SIG-M5 (cell line): ENCODE results near the gene FASN.

Experiments
- DNase-seq: peaks from one replicate; lab custom pipeline; 2025; lab: John Stamatoyannopoulos, UW

The FASN gene

GRCh38 chr17:82088838-82089722 lies 9.0 kb downstream of the FASN start:
- DNase-seq, result no peak

- DNase-seq, result no peak
Observed at GRCh38 chr17:82087961-82088837, 9.8 kb downstream of the FASN start.

GRCh38 chr17:82086941-82087906 lies 10.8 kb downstream of the FASN start:
- DNase-seq, result no peak

DNA sequence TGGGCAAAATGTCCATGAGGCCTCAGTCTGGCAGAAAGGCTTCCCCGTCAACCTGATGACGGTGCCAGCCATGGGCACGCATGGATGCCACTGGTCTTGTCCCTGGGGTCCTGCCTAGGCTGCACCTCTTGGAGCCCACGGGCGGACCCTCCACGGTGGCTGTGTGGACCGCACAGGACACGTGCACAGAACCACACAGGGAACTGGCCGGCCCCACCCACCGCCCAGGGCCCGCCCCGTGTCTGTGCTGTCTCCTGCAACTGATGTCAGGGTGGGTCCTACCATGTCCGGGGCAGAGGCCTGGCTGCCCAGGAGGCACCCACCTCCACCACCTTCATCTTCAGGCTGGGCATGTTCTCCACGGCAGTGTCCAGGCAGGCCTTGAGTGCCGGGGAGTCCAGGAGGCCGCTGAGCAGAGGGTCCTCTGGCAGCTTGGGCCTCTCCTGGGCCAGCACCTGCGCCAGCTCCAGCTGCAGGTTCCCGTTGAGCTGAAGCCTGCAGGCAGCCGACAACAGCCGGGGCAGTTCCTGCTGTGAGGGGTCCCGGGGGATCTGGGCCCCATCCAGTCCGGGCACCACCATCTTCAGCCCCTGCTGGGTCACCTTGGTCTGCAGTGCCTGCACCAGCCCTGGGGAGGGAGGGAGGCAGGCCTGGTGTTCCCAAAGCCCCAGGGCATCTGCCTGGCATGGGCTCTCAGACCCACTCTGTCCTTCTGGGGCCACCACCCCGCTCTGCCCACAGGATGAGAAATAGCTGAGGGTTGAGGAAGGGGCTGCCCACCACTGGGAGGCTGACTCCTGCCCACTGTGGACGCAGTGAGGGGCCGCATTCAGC lies 11.9 kb downstream of the FASN start:
- no peak for DNase-seq

DNA sequence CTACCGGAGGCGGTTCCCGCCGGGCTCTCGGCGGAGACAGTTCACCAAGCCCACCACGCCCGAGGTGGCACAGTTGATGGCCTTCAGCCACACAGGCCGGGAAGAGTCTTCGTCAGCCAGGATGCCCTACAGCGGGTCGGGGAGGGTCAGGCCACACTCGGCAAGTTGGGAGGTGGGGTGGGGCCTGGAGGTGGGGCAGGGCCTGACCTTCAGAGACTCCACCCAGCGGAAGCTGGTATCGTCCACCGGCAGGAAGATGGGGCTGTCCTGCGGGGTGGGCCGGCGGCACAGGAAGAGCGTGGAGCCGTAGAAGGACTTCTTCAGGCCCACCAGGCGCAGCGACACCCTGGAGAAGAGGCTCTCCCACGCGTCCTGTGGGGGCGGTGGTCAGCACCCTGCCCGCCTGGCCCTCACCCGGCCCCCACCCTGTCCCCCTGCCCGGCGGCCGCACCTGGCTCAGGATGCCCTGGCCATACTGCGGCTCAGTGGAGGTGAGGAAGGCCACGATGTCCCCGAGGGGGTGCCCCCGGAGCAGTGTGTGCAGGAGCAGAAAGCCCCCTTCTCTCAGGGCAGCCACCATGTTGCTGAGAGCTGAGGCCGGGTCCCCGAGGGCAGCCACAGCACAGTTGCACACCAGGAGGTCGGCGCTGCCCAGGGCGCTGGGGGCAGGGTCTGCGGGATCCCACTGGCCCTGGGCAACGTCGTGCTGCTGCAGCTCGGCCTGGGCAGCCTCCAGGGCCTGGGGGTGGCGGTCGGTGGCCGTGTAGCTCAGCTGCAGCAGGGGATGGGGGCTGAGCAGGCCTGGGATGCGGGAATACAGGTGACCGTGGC lies 12.8 kb downstream of the FASN start:
- no peak for DNase-seq

DNA sequence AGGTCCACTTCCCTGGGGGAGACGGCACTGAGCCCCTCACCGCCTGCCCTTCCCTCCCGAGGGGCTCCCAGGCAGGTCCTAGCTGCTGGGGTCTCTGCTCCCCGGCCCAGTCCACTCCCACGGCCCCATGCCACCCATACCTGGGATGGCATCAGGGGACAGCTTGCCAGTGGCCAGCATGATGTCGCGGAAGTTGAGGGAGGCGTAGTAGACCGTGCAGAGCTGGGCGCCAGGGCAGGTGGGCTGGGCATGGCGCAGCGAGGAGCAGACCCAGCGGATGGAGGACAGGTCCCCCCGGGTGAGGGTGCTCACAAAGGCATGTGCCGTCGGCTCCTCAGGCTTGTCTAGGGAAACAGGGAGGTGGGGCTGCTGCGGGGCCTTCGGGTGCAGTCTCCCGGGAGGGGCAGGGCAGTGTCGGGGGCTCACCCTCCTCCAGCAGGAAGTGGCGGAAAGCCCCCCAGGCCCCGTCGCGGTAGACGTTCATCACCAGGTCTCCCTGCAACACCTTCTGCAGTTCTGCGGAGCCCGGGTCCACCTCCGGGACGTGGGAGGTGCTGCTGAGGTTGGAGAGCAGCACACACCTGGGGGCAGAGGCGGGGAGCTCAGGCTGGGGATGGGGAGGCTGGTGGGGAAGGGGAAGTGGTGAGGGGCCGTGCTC lies 13.5 kb downstream of the FASN start:
- DNase-seq, result no peak

DNA sequence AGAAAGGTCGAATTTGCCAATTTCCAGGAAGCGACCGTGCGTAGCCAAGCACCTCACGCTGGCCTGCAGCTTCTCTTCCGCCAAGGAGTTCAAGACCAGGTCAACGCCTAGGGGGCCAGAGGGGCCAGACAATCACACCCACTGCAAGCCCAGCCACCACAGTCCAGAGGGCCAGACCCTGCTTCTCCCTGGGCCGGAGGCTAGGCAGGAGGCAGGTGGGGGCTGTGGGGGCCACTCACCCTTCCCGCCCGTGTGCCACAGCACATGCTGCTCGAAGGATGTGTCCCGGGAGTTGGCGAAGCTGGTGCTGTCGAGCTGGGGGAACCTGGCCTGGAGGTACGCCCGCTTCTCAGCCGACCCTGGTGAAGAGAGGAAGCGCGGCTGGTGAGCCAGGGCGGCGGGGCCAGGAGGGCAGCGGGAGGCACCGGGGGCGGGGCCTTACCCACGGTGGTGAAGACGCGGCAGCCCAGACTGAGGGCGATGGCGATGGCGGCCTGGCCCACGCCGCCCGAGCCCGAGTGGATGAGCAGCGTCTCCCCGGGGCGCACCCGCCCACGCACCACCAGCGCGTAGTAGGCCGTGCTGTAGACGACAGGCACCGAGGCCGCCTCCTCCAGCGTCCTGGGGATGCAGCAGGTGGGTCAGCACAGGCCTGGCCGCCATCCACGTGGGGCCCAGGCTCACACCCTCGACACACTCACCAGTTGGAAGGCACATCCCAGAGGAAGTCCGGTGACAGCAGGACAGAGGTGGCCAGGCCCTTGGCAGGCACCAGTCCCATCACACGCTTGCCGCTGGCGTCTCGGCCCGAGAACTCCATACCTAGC lies 14.3 kb downstream of the FASN start:
- DNase-seq, result no peak

- DNase-seq, result no peak
Observed at GRCh38 chr17:82083009-82083408, 15.0 kb downstream of the FASN start.

DNA sequence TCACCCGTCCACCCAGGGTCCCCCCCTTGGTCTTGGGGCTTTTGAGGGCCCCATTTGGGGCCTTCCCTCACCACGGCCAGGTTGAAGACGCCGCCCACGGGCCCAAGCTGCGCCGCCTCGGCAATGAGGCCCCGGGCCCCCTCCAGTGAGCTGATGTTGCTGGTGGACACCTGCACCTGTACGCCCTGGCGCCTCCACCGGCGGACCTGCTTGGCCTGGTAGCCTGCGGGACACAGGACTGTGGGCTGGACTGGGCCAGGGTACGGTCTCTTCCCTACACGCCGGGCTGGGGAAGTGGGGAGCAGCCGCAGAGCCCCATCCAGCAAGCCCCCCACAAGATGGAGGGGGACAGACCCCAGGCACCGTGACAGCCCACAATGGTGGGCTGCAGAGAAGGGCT lies 15.6 kb downstream of the FASN start:
- DNase-seq, result no peak

- DNase-seq, result no peak
Observed at GRCh38 chr17:82081966-82082365, 16.1 kb downstream of the FASN start.

- no peak for DNase-seq
Observed at GRCh38 chr17:82081546-82081945, 16.5 kb downstream of the FASN start.

- no peak for DNase-seq
Observed at GRCh38 chr17:82080789-82081464, 17.1 kb downstream of the FASN start.

GRCh38 chr17:82080048-82080788 lies 17.8 kb downstream of the FASN start:
- no peak for DNase-seq

- no peak for DNase-seq
Observed at GRCh38 chr17:82079001-82079677, 18.9 kb downstream of the FASN start.

- no peak for DNase-seq
Observed at GRCh38 chr17:82078433-82078832, 19.6 kb downstream of the FASN start.

DNA sequence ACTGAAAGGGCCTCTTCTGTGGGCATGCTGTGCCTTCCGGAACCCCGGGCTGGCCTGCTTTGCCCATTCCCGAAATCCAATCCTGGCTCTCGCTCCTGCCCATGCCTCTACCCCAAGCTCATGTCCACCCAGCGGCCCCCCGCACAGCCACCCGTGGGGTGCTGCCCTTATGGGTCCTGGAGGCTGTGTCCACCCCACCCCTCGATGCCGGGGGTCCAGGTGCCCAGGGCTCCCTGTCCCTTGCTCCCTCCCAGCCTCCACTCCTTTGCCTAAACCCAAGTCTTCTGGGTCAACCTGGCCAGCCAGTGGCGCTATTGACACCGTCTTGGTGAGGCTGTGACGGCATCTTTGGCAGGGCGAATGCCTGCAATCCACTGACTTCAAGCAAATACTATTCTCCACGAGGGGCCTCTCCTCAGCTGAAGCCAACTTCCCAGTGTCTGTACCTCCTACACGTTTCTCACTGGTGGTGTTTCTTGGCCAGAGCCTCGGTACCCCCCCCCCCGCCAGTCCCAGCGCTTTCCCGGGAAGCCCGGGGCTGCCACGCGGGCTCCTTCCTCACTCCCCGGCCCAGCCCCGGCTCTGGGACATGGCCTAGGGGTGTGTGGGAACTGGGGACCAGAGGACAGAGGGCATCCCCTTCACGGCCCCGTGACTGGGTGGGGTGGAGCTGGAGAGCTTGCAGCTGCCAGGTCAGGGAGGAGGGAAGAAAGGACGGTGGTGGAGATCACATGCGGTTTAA lies 20.2 kb downstream of the FASN start:
- no peak for DNase-seq
